HK-2 (cell line): ENCODE results near the gene SHQ1.
"Not testable (repeated sequence)": the region's sequence is repeated elsewhere in the genome, so short reads cannot be mapped to it uniquely, and the experiment has no call there.

Source experiments
- DNase-seq: peaks from one replicate; pipeline ENCODE4 v3.0.0-alpha.2; 2018; ENCODE audit not compliant: unreplicated experiment

Gene SHQ1

DNA sequence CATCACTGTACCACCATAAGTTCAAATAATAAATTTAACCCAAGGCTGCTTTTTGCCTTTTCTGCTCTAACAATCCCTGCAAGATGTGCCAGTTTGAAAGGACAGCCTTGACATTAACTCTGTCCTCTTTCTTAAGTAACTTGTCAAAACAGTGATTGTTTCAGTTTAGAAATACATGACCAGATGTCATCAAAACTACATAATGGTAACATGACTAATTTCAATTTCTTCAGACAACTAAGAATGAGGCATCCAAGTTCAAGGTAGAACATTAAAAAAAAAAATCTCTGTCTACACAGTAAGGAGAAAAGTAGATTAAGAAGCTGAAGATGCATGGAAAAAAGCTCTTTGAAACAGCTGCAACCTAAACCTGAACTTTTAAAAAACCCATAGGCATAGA lies 47.4 kb downstream of the SHQ1 start:
- no peak for DNase-seq

DNA sequence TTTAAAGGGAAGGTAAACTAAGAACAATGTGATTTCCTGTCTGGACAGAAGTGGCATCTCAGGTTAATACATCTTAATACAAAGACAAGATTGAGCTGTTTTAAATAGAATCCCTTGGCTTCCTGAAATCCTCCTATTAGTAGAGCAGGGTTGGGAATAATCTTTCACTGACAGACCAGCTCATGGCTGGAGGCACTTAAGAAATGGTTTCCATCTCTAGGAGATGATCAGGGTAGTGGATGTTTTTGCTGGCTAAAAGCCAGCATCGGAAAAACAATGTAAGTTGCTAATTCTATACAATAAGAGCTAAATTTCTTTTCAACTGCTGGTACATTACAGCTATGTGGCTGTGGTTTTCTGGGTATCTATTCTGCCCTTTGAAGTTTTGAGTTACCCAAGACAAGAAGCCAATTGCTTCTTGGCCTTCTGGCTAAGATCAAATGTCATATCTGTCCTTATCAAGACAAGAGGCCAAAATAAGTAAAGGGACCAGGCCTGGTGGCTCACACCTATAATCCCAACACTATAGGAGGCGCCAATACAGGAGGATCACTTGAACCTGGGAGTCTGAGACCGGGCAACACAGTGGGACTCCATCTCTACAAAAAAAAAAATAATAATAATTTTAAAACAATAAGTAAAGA lies 49.6 kb downstream of the SHQ1 start:
- DNase-seq: no peak

DNA sequence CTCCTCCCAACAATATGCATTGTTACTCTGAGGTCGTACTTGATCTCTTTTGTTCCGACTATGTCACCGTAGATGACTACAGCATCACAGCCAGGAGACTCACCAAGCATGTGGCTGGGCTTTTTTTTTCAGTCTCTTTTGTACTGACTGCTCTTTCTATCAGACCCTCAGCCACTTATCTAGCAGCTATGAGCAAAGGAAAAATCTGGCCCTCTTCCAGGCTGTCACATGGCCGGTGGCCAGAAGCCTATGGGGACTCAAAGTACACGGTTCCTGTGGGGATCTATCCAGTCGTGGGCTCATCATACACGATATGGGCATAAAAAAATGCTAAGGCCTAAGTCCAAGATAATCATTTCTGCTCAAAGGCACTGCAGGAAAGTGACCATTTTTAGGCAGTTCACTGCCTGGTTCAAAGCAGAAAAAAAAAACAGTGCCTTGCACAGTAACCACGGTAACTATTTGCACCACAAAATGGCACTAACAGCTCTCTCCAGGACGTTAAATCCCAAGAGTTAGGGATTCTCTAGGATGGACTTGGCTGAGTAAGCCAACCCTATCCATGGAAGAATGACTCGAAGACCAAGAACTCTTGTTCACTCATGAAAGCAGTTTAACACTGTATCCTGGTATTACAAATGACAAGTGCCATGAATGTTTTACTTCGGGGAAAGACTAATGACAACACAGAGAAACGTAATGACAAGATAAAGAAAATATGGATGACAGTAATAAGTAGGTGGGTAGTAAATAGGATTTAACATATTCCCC lies 50.3 kb downstream of the SHQ1 start:
- DNase-seq: no peak

DNA sequence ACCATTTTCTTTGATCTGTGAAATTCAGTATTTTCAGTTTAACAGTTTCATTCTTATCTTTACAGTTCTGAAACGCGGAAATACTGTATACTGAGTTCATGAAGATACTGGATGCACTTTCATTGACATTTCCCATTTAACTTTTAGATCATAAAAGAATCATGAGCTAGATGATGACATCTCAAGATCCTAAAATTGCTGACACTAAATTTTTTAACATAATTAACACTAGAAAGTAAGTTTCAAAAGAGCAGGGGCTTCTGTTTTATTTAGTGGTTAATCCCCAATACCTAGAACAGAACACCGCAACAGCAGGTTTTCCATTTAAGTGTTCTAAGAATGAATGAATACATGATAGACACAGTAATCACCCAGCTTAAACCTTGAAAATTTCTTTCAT lies 54.2 kb downstream of the SHQ1 start:
- DNase-seq: no peak

DNA sequence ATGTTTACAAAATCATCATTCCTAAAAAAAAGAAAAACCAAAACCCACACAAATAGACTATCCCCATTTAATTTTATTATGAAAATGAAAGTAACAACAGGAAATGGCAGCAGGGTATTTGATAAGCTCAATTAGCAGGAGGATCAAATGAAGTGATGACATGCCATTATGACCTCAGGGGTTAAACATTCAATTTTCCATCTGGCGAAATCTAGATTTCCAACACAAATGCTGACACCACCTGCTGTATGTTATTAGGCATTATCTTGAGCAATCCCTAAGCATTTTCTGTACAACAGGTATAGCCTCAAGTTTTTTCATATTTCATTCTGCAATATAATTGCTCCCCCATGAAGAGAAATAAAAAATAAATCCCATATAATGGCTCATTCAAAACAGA lies 57.1 kb downstream of the SHQ1 start:
- DNase-seq: no peak

DNA sequence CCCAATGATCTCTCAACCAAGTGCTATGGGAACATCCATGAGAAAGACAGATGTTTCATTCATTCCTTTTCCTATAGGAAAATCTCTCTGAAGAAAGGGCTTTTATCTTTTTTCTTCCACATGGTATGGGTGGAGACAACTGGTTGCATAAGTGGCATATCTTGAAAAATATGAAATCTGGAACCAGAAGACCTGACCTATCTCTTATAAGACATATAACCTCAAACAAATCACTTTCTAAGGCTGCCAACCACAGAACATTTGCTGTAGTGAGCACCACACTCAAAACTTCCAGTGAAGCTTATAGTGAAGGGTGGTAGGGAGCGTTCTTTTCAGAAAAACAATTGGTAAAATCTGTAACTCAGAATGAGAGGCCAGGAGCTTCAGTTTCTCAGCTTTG lies 58.5 kb downstream of the SHQ1 start:
- no peak for DNase-seq

DNA sequence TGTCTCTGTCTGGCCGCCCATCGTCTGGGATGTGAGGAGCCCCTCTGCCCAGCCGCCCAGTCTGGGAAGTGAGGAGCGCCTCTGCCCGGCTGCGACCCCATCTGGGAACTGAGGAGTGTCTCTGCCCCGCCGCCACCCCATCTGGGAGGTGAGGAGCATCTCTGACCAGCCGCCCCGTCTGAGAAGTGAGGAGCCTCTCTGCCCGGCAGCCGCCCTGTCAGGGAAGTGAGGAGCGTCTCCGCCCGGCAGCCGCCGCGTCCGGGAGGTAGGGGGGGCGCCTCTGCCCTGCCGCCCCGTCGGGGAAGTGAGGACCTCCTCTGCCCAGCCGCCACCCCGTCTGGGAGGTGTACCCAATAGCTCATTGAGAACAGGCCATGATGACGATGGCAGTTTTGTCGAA lies 60.0 kb downstream of the SHQ1 start:
- DNase-seq: not testable (repeated sequence)

DNA sequence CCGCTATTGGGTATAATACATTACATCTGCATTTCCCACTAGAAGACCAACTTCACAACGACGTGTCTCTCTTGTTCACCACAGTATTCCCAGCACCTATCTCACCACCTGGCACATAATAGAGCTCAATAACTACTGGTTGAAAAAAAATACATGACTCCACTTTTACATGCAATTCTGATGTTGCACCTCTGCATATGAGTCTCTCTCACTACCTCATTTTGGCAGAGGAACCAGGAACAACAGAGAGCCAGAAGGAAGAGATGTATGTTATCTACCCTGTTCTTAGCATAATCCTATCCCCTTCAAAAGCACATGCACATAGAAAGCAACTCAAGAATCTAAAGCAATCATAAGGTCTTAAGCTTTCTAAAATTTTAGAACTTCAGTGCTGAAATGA lies 61.6 kb downstream of the SHQ1 start:
- no peak for DNase-seq

DNA sequence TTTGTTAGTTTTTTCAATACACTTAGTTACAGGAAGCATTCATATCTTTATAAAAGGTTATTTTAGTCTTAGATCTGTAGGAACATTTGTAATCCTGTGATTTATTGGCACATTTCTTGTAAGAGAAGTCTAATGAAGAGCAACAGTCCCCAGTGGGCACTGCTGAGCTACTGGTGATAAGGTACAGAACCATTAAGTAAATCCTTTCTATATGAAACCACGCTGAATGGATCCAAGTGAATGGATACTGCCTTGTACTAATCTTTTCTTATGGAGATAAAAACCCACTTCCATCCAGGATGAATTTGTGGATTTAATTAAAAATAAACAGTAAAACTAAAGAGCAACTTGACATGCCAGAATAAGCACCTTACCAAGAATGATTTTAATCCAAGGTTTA lies 64.0 kb downstream of the SHQ1 start:
- no peak for DNase-seq

DNA sequence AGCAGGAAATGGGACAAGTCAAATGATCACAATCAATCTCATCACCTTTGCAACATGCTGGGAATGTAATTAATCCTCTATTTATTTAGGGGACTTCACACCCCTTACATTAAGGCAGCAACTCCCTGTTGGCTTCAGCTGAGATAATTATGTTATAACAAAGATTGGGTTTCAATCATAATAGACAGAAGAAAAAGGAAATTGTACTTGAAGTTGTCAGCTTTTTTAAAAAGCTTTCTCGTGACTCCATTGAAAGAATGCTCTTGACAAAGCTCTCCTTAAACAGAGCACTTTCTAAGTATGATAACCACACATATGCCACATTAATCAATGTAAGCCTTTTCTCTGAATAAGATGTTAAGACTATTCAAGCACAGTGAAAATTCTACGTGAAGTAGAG lies 65.7 kb downstream of the SHQ1 start:
- no peak for DNase-seq

DNA sequence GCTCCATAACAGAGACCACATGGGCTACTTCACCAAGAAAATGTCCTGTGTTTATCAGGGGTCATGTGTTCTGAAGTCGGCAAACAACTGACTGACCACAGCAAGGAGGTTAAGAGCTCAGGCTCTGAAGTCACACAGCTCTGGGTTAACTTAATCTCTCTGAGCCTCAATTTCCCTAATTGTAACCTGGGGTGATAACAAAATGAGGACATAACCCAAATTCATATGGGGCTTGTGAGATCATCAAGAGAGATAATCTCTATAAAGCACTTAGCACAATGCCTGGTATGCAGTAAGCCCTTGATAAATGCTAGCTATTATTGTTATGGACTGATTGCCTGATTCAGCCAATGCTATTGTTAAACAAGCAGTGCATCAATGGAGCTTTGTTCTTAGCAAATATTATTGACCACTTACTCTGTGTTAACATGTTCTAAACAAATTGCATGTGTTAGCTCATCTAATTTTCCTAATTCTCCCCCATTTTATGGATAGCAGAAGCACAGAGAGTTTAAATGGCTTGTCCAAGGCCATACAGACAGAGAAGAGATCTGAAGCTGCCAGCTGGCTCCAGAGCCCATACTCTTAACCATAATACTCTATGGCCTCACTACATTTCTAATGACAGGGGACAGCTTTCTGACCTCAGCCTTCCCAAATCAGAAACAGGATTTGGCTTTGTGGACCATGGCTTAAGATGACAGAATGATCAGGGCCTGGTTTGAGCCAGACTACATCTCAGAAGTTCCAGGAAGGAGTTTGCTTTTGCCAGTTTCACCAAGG lies 78.3 kb downstream of the SHQ1 start:
- no peak for DNase-seq

DNA sequence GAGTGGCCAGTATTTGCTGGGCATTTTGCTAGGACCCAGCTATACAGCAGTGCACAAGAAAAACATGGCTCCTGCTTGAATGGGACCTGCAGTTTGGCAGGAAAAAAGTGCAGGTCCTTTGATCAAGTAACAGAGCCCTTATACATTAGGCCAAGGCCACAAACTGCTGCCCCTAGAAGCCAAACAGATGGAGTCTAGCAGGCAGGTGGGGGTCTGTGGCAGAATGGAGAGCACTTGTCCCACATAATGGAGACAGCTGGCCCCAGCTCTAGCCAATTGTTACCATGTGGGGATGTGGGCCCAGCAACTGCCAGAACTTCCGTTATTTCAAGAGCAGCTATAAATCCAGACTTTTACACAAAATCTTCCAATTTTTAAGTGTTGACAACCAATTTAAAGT lies 79.3 kb downstream of the SHQ1 start:
- DNase-seq: no peak

DNA sequence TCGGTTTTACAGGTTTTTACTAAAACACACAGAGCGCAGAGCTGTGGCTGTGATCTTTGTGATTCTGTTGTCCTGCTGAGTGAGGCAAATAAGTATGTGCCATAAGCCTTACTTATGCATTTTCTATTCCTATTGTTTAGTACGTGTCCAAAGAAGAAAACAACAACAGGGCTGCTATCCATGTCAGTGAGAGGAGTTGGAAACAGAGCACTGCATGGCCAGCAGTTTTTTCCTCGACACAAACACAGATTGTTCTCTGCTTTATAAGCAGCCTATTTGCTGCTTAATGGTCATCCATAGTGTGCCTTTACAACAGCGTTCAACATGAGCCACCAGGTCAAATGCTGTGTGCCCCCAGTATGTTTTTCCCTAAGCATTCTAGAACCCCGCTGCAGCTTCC lies 79.8 kb downstream of the SHQ1 start:
- DNase-seq: no peak

DNA sequence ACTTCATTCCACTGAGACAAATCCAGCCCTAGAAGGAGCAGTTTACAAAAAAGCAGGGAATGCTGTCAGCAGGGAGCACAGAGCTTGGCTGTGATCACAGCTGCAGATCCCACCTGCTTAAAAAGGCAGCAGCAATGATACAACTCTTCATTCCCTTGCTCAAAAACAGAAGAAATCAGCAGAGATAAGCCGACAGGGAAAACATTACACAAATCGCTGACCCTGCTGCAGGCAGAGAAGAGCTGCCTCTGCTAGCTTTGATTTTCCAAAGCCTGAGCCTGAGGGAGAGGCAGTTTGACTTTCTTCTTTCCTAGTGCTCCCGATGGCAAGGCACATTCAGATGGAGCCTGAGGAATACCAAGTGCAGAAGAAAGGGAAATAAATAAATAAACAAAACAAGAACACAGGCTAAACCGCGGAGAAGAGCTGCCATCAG lies 80.2 kb downstream of the SHQ1 start:
- DNase-seq: no peak

DNA sequence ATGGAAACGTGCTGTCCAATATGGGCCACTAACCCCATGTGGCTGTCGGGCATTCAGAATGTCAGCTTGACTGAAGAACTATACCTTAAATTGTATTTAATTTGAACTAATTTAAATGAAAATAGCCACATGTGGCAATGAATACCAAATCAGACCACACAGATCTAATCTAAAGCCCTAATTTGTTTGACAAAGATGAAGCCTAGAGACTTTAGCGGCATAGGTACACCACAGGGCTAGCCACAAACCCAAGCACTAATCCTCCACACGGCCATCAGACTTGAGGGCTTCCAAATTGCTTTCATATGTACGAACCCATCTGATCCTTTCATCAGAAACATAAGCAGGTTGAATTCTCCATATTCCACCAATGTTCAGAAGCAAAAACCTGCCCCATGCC lies 81.4 kb downstream of the SHQ1 start:
- no peak for DNase-seq

DNA sequence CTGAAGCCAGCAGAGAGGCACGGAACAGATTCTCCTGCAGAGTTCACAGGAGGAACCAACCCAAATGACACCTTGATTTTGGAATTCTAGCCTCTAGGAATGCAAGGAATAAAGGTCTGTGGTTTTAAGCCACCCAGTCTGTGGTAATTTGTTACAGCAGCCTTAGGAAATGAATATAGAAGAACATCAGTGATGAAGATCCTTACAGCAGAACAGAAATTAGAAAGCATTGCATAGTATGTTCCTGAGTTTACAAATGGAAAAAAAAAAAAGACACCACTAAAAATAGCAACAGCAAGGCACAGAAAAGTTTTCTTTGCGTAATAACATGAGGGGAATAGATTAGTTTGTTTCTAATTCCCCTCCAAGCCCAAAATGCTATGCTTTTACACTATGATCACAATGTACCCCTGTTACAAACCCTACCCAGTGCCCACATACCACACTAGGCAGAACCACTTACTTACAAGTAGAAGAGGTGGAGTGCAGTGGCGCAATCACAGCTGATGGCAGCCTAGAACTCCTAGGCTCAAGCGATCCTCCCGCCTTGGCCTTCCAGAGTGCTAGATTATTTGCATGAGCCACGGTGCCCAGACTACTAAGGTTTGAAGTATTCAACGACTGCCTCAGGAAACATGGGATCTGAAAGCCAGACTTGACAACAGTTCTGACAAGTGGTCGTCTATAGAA lies 84.3 kb downstream of the SHQ1 start:
- no peak for DNase-seq

DNA sequence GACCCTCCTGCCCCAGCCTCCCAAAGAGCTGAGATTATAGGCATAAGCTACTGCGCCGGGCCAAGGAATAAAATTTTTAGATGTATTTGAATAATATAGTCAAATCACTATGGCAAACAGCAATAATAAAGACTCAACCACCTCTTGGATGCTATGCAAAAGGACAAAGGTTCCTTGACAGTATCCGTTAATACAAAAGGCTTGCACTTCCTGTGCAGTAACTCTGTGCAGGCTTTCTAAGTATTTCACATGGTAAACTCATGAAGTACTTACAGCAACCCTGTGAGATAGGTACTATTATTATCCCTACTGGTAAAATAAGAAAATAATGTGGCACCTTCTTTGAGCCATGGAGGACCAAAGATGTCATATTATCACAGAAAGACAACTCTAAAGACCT lies 86.8 kb downstream of the SHQ1 start:
- no peak for DNase-seq

DNA sequence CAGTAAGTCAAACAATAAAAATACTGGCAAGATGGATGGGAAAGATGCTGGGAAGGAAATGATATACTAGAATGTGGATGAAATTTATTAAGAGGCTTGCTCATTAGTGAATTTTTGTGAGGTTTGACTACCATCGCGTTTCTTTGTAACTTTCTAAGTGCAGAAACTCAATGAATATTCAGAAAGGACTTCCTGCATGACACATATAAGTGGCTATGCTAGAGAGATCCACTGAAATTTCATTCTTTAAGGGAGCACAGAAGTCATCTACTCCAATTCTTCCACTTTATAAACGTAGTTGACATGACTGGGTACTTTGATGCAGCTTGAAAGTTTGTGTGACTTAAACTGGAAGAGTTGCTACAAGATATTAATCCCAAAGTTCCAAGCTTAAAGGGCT lies 88.0 kb downstream of the SHQ1 start:
- DNase-seq: no peak

DNA sequence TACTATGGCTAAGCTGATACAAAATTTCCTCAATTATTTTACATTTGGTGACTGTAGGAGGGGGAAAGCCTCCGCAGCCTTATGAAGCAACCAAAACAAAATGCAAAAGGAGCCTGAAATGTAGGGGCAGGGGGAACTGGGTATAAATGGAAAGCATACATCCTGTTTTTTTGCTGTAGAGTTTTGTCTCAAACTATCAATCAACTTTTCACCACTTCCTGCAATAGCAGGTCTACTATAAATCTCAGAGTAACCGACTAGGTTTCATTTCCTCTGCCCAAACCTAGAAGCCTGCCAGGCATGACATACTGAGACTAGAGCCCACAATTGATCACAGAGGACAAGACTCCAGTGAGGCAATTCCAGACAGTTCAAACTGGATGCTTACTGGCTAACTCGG lies 91.3 kb downstream of the SHQ1 start:
- no peak for DNase-seq

DNA sequence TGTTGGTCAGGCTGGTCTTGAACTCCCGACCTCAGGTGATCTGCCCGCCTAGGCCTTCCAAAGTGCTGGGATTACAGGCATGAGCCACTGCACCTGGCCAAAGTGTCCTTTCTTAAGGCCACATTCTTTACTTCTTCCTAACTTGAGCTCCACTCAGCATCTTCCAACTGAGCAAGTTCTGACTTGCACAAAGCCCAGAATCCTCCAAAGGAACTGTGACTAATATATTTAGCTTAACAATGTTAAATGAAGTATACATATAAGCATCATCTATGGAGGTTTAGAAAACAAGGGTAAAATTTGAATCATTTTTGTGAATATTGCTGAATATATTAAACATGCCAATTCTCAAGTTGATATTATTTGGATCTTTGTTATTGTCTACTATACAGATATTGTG lies 93.7 kb downstream of the SHQ1 start:
- DNase-seq: no peak

DNA sequence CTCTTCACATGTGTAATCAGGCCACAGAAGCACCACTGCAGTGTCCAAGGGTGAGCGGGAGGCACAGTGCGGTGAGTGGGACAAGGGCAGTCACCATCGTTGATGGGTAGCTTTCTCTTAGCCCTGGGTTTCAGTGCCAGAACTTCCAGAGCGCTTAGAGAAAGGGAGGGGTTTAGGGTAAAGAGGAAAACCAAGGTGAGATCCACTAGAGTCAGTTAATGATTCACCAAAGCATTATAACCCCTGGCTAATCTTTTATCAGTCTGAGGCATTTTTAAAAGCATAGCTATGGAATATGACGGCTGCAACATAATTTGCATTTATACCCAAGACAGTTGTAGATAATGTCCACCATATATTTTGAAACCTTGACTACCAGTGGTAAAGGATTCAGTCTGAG lies 94.8 kb downstream of the SHQ1 start:
- DNase-seq: no peak

DNA sequence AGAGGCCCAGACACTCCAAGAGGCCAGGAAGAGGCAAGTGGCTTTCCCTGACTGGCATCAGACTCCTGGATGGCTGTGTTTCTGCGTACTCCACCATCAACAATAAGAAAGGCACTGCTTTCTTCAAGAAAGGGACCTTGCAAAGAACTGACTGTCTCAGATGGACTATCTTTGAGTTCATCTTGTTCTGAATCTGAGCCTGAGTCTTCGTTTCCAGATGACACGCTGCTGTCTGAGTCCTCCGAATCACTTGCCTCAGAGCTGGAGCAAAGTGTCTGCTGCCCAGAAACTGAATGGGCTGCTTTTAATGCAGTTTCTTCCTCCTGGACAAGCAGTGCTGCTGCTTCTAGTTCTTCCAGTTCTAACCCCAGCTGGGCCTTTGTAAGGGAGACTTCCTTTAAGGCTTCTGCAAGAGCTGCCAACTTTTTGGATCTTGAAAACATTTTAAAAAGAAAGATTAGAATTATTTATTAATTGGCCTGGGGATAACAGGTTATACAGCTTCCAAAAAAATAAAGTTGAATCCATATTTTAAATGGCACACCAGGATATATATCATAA lies 97.8 kb downstream of the SHQ1 start:
- DNase-seq: no peak
